ENCODE data around the gene C17orf67. TPM values are rescaled to one million over a fixed set of nuclear protein-coding genes. Genes with fewer than 3 reads are reported as not detected.
A peak's percentile ranks its signal among the peaks of the same experiment; 100 is the strongest.

C17orf67 gene
- total and polyA plus RNA-seq, 2 of the 8 experiments (the other 6 are each of a cell fraction or from before 2014, with no cell fraction given) = 0.67 to 2.2 TPM

DNA sequence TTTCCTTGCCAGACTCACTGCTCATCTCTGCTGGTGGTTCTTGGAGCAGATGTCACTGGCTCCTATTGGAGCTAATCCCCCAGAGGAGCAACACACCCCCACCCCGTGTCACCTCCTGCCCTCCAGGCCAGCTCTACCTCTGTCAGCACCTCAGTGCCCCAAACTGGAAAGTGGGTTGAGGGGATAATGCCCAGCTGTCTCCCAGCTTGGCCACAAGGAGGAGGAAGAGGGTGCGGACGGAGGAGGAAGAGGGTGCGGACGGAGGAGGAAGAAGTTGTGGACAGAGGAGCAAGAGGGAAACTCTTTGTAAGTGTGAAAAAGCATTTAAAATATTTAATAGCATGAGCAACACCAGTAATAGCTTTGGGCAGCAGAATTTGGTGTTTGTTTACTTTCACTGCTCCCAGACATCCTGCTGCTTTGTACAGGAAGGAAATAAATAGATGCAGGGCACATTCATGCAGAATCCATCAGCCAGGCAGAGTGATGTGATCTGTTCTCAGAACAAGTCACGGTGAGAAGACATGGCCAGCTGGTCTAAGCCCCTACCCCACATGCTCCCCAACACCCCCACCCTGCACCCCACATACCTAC is 82.5 kb downstream of the C17orf67 start:
- no peaks in the 10 kb centered on the region; the same call in 1 of the 2 replicates for H3K23me2 ChIP-seq (ENCODE audit: low read depth, low read length)
- ChIA-PET CTCF (ENCODE audit: partially characterized antibody) (interaction anchor here (0.9 to 2.8 kb wide), 7 partner anchors 9 to 252 kb away, joined by 3 to 17 read pairs (median 4); no protein-coding TSS in a partner anchor), POLR2A (ENCODE audit: partially characterized antibody) (no interaction called here)
- DNase-seq (ENCODE audit: low read depth in 1 of 2, low spot score in 2 of 2) = no peak
- no peaks in the 10 kb centered on the region for H3K79me2 ChIP-seq (ENCODE audit: control insufficient read depth in 1 of 2, insufficient read depth in 2 of 2, low read length in 2 of 2)
- no peak overlapping the region for H3K4me2 ChIP-seq (ENCODE audit: insufficient read depth in 1 of 2, low read depth in 2 of 2, low read length in 2 of 2)
- H2BK5ac ChIP-seq (ENCODE audit: low read depth, low read length) = no peak overlapping the region
- no peak overlapping the region for H2BK20ac ChIP-seq (ENCODE audit: low read length)
- H3K79me1 ChIP-seq (ENCODE audit: low read depth, low read length) = no peaks in the 10 kb centered on the region
- H4K91ac ChIP-seq (replicated peaks; ENCODE audit: insufficient read length, low read length) = no peak overlapping the region
- H3K36me3 ChIP-seq (ENCODE audit: control insufficient read depth in 2 of 4, insufficient read depth in 4 of 4, low read length in 3 of 4) = no peaks in the 10 kb centered on the region
- H3K4me1 ChIP-seq (replicated peaks in 1 of 4; ENCODE audit: control insufficient read depth in 3 of 4, insufficient read depth in 4 of 4, low read length in 3 of 4) = peaks cover 0 to 3% (median 0%) of the 10 kb centered on the region in 4 experiments; a peak in 4 of 7 replicates
- H3K9ac ChIP-seq (replicated peaks in 1 of 4; ENCODE audit: extremely low read depth in 1 of 4, low read depth in 3 of 4, low read length in 3 of 4) = no peak overlapping the region
- H3K4me3 ChIP-seq (ENCODE audit: extremely low read depth in 1 of 4, insufficient read depth in 2 of 4, low read depth in 3 of 4, low read length in 4 of 4) = no peak overlapping the region
- H2BK15ac ChIP-seq (ENCODE audit: low read length) = no peak overlapping the region
- H4K8ac ChIP-seq (ENCODE audit: extremely low read depth, insufficient read depth, low read length) = no peak overlapping the region
- H2BK12ac ChIP-seq (ENCODE audit: low read depth, low read length) = no peak overlapping the region
- H4K20me1 ChIP-seq (replicated peaks in 1 of 2; ENCODE audit: control insufficient read depth in 1 of 2, insufficient read depth in 2 of 2, low read length in 2 of 2) = no peaks in the 10 kb centered on the region
- no peak for FAIRE-seq
- no peaks in the 10 kb centered on the region for H3K9me3 ChIP-seq (ENCODE audit: insufficient read depth in 2 of 2, low read depth in 1 of 2, low read length in 1 of 2)
- H3K23ac ChIP-seq (ENCODE audit: insufficient read length) = no peak overlapping the region
- H3K14ac ChIP-seq (ENCODE audit: insufficient read length) = no peak overlapping the region
- H2AFZ ChIP-seq (ENCODE audit: low read length) = no peak overlapping the region
- H2AK5ac ChIP-seq (ENCODE audit: low read depth, low read length) = no peak overlapping the region
- H3K18ac ChIP-seq (ENCODE audit: extremely low read depth, low read length) = no peak overlapping the region
- no peak overlapping the region for H4K5ac ChIP-seq (ENCODE audit: insufficient read length, low read depth, low read length)
- 83% methylated on average over 6 of the region's 6 CpGs; no CpG with 5 or more reads in 1 of the 2 experiments for WGBS, 2 experiments (ENCODE audit: extremely low coverage in 1 of 2, insufficient coverage in 1 of 2, insufficient read length in 1 of 2, insufficient replicate concordance in 2 of 2, low coverage in 1 of 2, low lambda C conversion rate in 2 of 2, missing lambda C conversion rate in 1 of 2)
- H3K56ac ChIP-seq (replicated peaks; ENCODE audit: insufficient read length, low read depth, low read length) = no peak overlapping the region
- H2BK120ac ChIP-seq (replicated peaks; ENCODE audit: low read depth, low read length) = no peak overlapping the region
- H3K27ac ChIP-seq (ENCODE audit: low read depth, low read length) = no peak overlapping the region
- no peak overlapping the region for H3K4ac ChIP-seq (replicated peaks; ENCODE audit: insufficient read length, low read depth, low read length)
- no peaks in the 10 kb centered on the region for H3K27me3 ChIP-seq (replicated peaks in 1 of 4; ENCODE audit: control insufficient read depth in 3 of 4, extremely low read depth in 1 of 4, insufficient read depth in 3 of 4, low read length in 3 of 4)
- TF ChIP-seq, protein P1, sequence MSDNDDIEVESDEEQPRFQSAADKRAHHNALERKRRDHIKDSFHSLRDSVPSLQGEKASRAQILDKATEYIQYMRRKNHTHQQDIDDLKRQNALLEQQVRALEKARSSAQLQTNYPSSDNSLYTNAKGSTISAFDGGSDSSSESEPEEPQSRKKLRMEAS (IDR thresholded peaks at IDR 0.05) = no peak
- TF ChIP-seq GABPA (IDR thresholded peaks at IDR 0.05; ENCODE audit: borderline replicate concordance, insufficient read depth, low read length) (no peak), JUND (IDR thresholded peaks at IDR 0.05; ENCODE audit: low read length) (no peak), KDM5A (IDR thresholded peaks at IDR 0.05; ENCODE audit: low read length) (no peak), USF2 (IDR thresholded peaks at IDR 0.05; ENCODE audit: low read length) (no peak), TBP (IDR thresholded peaks at IDR 0.05; ENCODE audit: low read depth, low read length) (no peak), CHD1 (IDR thresholded peaks at IDR 0.05; ENCODE audit: low read depth, low read length) (no peak)
- TF ChIP-seq, protein P2, sequence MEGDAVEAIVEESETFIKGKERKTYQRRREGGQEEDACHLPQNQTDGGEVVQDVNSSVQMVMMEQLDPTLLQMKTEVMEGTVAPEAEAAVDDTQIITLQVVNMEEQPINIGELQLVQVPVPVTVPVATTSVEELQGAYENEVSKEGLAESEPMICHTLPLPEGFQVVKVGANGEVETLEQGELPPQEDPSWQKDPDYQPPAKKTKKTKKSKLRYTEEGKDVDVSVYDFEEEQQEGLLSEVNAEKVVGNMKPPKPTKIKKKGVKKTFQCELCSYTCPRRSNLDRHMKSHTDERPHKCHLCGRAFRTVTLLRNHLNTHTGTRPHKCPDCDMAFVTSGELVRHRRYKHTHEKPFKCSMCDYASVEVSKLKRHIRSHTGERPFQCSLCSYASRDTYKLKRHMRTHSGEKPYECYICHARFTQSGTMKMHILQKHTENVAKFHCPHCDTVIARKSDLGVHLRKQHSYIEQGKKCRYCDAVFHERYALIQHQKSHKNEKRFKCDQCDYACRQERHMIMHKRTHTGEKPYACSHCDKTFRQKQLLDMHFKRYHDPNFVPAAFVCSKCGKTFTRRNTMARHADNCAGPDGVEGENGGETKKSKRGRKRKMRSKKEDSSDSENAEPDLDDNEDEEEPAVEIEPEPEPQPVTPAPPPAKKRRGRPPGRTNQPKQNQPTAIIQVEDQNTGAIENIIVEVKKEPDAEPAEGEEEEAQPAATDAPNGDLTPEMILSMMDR (IDR thresholded peaks at IDR 0.05; ENCODE audit: control extremely low read depth in 1 of 3, insufficient read depth in 1 of 3, low read depth in 1 of 3, low read length in 3 of 3) = peak; percentile 28 to 50 (median 40); a peak in 3 of 4 replicates
- TF ChIP-seq, protein P3, sequence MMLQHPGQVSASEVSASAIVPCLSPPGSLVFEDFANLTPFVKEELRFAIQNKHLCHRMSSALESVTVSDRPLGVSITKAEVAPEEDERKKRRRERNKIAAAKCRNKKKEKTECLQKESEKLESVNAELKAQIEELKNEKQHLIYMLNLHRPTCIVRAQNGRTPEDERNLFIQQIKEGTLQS (IDR thresholded peaks at IDR 0.05; ENCODE audit: insufficient read depth, low read depth, low read length) = no peak

Measured in H1 (cell line).